HepG2 (cell line): ENCODE results near the gene MYADML2. TPM values are rescaled to one million over a fixed set of nuclear protein-coding genes. Genes with fewer than 3 reads are reported as not detected.

ENCODE experiments used
- KDM3A ChIP-seq: IDR thresholded peaks from 2 replicates; pipeline ENCODE4 v1.6.1; 2018; ENCODE audit warnings: low read depth, missing compliant biosample characterization
- MAF1 ChIP-seq: sonication (generic); formaldehyde crosslinking; IDR thresholded peaks from 2 replicates; pipeline ENCODE4 v1.5.0; 2020; ENCODE audit warnings: missing genetic modification reagents, borderline replicate concordance
- MATR3 ChIP-seq: sonication (generic); formaldehyde crosslinking; IDR thresholded peaks from 2 replicates; pipeline ENCODE4 v1.4.0; 2020; ENCODE audit warnings: missing genetic modification reagents
- POLR2AphosphoS2 ChIP-seq: IDR thresholded peaks from 2 replicates; pipeline ENCODE4 v1.6.1; 2011; ENCODE audit warnings: low read depth, low read length, improper control_type of control experiment
- PPARG ChIP-seq: conservative IDR thresholded peaks from 2 replicates; pipeline ENCODE4 v1.6.1; 2016; ENCODE audit warnings: missing biosample characterization, missing genetic modification reagents
- REPIN1 ChIP-seq: sonication (generic); formaldehyde crosslinking; IDR thresholded peaks from 2 replicates; pipeline ENCODE4 v1.8.0; 2022; ENCODE audit warnings: missing genetic modification reagents, low read depth, mild to moderate bottlenecking, borderline replicate concordance
- RXRB ChIP-seq: IDR thresholded peaks from 2 replicates; pipeline ENCODE4 v1.6.1; 2016; ENCODE audit warnings: borderline replicate concordance, missing genetic modification reagents, missing compliant biosample characterization
- ZFP1 ChIP-seq: IDR thresholded peaks from 2 replicates; pipeline ENCODE4 v1.6.1; 2016
- ZNF263 ChIP-seq: sonication (generic); formaldehyde crosslinking; IDR thresholded peaks from 2 replicates; pipeline ENCODE4 v1.4.0; 2020; ENCODE audit warnings: missing genetic modification reagents
- ZNF274 ChIP-seq: sonication (generic); formaldehyde crosslinking; IDR thresholded peaks from 2 replicates; pipeline ENCODE4 v1.5.1; 2020; ENCODE audit warnings: mild to moderate bottlenecking, missing genetic modification reagents
- ZNF432 ChIP-seq: sonication (generic); formaldehyde crosslinking; IDR thresholded peaks from 2 replicates; pipeline ENCODE4 v1.5.0; 2020; ENCODE audit warnings: missing genetic modification reagents, mild to moderate bottlenecking, borderline replicate concordance
- ZNF777 ChIP-seq: sonication (generic); formaldehyde crosslinking; IDR thresholded peaks from 2 replicates; pipeline ENCODE4 v1.4.0; 2020; ENCODE audit warnings: missing genetic modification reagents
- polyA plus RNA-seq, 8 experiments: library from polyadenylated mRNA; depleted of rRNA in 3 of 8; stranded (reverse) in 7 of 8; unstranded in 1 of 8; fragments of >200 nt; fragmentation: Illumina TruSeq in 4 of 8; extraction: Trizol in 4 of 8; gene quantifications; 2 replicates each; pipeline versions ENCODE4 v1.2.1 to v1.2.3, GENCODE V29; 2011 to 2016; ENCODE audit warnings: low read depth in 4 of 8, missing spikeins in 1 of 8, mixed read lengths in 1 of 8; ENCODE audit not compliant: insufficient read depth in 1 of 8
- total RNA-seq, 5 experiments: library from RNA; depleted of rRNA; stranded (reverse); fragments of >200 nt; fragmentation: Illumina TruSeq; extraction: Trizol; gene quantifications; 2 replicates each; pipeline ENCODE4 v1.2.3, GENCODE V29; 2016; ENCODE audit warnings: low read depth in 1 of 5
- TF ChIP-seq, protein P1 (sequence below): sonication (generic); formaldehyde crosslinking; IDR thresholded peaks from 2 replicates; pipeline ENCODE4 v1.4.0; 2020; ENCODE audit warnings: missing genetic modification reagents, borderline replicate concordance
- TF ChIP-seq, protein P2 (sequence below): sonication (generic); formaldehyde crosslinking; IDR thresholded peaks from 2 replicates; pipeline ENCODE4 v1.5.0; 2020; ENCODE audit warnings: mild to moderate bottlenecking, missing genetic modification reagents
- TF ChIP-seq, protein P3 (sequence below): sonication (generic); formaldehyde crosslinking; IDR thresholded peaks from 2 replicates; pipeline ENCODE4 v1.8.0; 2022; ENCODE audit warnings: missing genetic modification reagents, low read depth, mild to moderate bottlenecking, borderline replicate concordance
- TF ChIP-seq, protein P4 (sequence below): sonication (generic); formaldehyde crosslinking; IDR thresholded peaks from 2 replicates; pipeline ENCODE4 v1.8.0; 2022; ENCODE audit warnings: mild to moderate bottlenecking, missing genetic modification reagents, moderate library complexity
- TF ChIP-seq, protein P5 (sequence below): sonication (generic); formaldehyde crosslinking; IDR thresholded peaks from 2 replicates; pipeline ENCODE4 v1.5.0; 2020; ENCODE audit warnings: mild to moderate bottlenecking, missing genetic modification reagents, borderline replicate concordance
- TF ChIP-seq, protein P6 (sequence below): sonication (generic); formaldehyde crosslinking; IDR thresholded peaks from 2 replicates; pipeline ENCODE4 v1.5.0; 2020; ENCODE audit warnings: missing genetic modification reagents

The MYADML2 gene
- total and polyA plus RNA-seq, 2 of the 13 experiments (the other 11 are each of a cell fraction or from before 2014, with no cell fraction given): not detected

DNA sequence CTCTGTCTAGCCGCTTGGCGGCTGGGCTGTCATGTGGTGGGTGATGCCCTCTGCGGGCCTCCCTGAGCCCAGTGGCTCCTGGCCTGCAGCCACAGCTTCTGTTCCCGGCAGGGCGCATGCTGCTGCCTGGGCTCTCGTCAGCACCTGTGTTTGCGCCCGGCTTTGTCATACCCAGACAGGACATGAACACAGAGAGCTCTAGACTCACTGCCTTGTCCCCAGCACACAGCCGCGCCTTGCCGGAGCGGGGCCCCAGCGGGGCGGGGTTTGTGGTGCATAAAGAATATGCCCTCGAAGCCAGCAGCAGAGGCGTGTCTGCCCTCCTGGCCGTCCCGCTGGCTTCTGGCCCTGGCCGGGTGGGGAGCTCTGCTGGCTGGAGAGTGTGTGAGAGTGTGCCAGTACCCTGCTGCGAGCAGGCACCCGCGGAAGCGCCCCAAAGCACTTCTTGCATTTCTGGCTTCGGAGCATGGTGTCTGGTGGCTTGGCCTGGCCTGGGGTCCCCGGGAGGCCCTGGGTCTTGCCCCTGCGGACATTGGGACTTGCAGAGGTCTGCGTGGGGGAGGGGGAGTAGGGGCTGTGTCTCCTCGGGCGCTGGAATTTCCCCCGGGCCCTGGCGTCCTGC lies 44.8 kb upstream of the MYADML2 start (continued):
- TF ChIP-seq, protein P1, sequence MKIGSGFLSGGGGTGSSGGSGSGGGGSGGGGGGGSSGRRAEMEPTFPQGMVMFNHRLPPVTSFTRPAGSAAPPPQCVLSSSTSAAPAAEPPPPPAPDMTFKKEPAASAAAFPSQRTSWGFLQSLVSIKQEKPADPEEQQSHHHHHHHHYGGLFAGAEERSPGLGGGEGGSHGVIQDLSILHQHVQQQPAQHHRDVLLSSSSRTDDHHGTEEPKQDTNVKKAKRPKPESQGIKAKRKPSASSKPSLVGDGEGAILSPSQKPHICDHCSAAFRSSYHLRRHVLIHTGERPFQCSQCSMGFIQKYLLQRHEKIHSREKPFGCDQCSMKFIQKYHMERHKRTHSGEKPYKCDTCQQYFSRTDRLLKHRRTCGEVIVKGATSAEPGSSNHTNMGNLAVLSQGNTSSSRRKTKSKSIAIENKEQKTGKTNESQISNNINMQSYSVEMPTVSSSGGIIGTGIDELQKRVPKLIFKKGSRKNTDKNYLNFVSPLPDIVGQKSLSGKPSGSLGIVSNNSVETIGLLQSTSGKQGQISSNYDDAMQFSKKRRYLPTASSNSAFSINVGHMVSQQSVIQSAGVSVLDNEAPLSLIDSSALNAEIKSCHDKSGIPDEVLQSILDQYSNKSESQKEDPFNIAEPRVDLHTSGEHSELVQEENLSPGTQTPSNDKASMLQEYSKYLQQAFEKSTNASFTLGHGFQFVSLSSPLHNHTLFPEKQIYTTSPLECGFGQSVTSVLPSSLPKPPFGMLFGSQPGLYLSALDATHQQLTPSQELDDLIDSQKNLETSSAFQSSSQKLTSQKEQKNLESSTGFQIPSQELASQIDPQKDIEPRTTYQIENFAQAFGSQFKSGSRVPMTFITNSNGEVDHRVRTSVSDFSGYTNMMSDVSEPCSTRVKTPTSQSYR (CRISPR knock-in tag): peak; percentile 85; the same call in 1 of the 2 replicates
- peak; percentile 86; the same call in 1 of the 2 replicates for TF ChIP-seq KDM3A (CRISPR knock-in tag)
- TF ChIP-seq, protein P2, sequence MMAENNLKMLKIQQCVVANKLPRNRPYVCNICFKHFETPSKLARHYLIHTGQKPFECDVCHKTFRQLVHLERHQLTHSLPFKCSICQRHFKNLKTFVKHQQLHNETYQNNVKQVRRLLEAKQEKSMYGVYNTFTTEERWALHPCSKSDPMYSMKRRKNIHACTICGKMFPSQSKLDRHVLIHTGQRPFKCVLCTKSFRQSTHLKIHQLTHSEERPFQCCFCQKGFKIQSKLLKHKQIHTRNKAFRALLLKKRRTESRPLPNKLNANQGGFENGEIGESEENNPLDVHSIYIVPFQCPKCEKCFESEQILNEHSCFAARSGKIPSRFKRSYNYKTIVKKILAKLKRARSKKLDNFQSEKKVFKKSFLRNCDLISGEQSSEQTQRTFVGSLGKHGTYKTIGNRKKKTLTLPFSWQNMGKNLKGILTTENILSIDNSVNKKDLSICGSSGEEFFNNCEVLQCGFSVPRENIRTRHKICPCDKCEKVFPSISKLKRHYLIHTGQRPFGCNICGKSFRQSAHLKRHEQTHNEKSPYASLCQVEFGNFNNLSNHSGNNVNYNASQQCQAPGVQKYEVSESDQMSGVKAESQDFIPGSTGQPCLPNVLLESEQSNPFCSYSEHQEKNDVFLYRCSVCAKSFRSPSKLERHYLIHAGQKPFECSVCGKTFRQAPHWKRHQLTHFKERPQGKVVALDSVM (CRISPR knock-in tag): peak; percentile 77
- TF ChIP-seq, protein P3, sequence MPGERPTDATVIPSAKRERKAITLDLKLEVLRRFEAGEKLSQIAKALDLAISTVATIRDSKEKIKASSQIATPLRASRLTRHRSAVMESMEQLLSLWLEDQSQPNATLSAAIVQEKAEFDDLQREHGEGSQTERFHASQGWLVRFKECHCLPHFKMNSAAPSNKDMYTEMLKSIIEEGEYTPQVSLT: no peak
- 0 out of 2 replicates have a peak, but pooled peaks have one; percentile 22 for TF ChIP-seq ZFP1
- TF ChIP-seq, protein P4, sequence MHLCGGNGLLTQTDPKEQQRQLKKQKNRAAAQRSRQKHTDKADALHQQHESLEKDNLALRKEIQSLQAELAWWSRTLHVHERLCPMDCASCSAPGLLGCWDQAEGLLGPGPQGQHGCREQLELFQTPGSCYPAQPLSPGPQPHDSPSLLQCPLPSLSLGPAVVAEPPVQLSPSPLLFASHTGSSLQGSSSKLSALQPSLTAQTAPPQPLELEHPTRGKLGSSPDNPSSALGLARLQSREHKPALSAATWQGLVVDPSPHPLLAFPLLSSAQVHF (CRISPR knock-in tag): peak; percentile 90
- TF ChIP-seq POLR2AphosphoS2: no peak; the same call in 1 of the 2 replicates
- TF ChIP-seq REPIN1 (CRISPR knock-in tag): peak; percentile 94; the same call in 1 of the 2 replicates
- no peak for TF ChIP-seq ZNF274 (CRISPR knock-in tag)
- TF ChIP-seq RXRB (CRISPR knock-in tag): peak; percentile 84
- TF ChIP-seq MAF1: 0 out of 2 replicates have a peak, but pooled peaks have one; percentile 43
- TF ChIP-seq ZNF432 (CRISPR knock-in tag): peak; percentile 19; the same call in 1 of the 2 replicates
- TF ChIP-seq, protein P5, sequence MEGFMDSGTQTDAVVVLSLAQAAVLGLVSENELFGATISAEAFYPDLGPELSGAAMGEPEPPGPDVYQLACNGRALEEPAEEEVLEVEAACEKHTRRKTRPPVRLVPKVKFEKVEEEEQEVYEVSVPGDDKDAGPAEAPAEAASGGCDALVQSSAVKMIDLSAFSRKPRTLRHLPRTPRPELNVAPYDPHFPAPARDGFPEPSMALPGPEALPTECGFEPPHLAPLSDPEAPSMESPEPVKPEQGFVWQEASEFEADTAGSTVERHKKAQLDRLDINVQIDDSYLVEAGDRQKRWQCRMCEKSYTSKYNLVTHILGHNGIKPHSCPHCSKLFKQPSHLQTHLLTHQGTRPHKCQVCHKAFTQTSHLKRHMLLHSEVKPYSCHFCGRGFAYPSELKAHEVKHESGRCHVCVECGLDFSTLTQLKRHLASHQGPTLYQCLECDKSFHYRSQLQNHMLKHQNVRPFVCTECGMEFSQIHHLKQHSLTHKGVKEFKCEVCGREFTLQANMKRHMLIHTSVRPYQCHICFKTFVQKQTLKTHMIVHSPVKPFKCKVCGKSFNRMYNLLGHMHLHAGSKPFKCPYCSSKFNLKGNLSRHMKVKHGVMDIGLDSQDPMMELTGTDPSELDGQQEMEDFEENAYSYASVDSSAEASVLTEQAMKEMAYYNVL (CRISPR knock-in tag): peak; percentile 58
- TF ChIP-seq, protein P6, sequence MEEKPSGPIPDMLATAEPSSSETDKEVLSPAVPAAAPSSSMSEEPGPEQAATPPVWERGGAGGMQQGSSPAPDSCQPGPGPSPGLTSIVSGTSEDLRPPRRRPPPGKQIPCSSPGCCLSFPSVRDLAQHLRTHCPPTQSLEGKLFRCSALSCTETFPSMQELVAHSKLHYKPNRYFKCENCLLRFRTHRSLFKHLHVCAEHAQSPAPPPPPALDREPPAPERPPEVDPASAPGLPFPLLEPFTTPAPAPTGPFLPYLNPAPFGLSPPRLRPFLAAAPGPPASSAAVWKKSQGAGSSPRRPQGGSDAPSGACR: peak; percentile 84
- peak; percentile 75; the same call in 1 of the 2 replicates for TF ChIP-seq ZNF777 (CRISPR knock-in tag)
- TF ChIP-seq PPARG (CRISPR knock-in tag): peak; percentile 70; the same call in 1 of the 2 replicates
- no peak for TF ChIP-seq MATR3
- TF ChIP-seq ZNF263: peak; percentile 75; the same call in 1 of the 2 replicates
